SK-N-SH treated with all-trans-retinoic acid at 6 μM for 48 hours (cell line): Measurements from ENCODE around the gene TRPM7.

Source experiments
- ATAC-seq: fragments of 200-7000 bp; cut with Tn5 transposase; 3 replicates; pipeline ENCODE4 v1.9.1; 2020; ENCODE audit warnings: mild to moderate bottlenecking, moderate library complexity
- ARNTL ChIP-seq: fragments of 450-650 bp; formaldehyde crosslinking; IDR thresholded peaks from 2 replicates; pipeline ENCODE4 v1.5.0; 2020; ENCODE audit warnings: low read depth, mild to moderate bottlenecking, moderate library complexity, borderline replicate concordance
- BACH2 ChIP-seq: fragments of 250-450 bp; sonication (Bioruptor Pico); IDR thresholded peaks from 2 replicates; pipeline ENCODE4 v1.9.0; 2021; ENCODE audit warnings: mild to moderate bottlenecking, borderline replicate concordance
- CREB5 ChIP-seq: fragments of 250-450 bp; sonication (Bioruptor Pico); IDR thresholded peaks from 2 replicates; pipeline ENCODE4 v1.5.1; 2020; ENCODE audit warnings: low read depth, mild to moderate bottlenecking, moderate library complexity
- CSRNP3 ChIP-seq: fragments of 250-450 bp; sonication (Bioruptor Pico); IDR thresholded peaks from 2 replicates; pipeline ENCODE4 v1.5.1; 2021; ENCODE audit warnings: mild to moderate bottlenecking, moderate library complexity
- ESRRG ChIP-seq: fragments of 250-450 bp; sonication (Bioruptor Pico); IDR thresholded peaks from 2 replicates; pipeline ENCODE4 v1.6.1; 2021; ENCODE audit warnings: mild to moderate bottlenecking
- GLIS3 ChIP-seq: fragments of 250-450 bp; sonication (Bioruptor Pico); IDR thresholded peaks from 2 replicates; pipeline ENCODE4 v1.5.0; 2020; ENCODE audit warnings: mild to moderate bottlenecking, moderate library complexity
- ISL1 ChIP-seq: fragments of 250-450 bp; sonication (Bioruptor Pico); IDR thresholded peaks from 2 replicates; pipeline ENCODE4 v2.1.2; 2022; ENCODE audit warnings: mild to moderate bottlenecking, moderate library complexity
- OSR1 ChIP-seq: fragments of 250-450 bp; sonication (Bioruptor Pico); IDR thresholded peaks from 2 replicates; pipeline ENCODE4 v1.8.0; 2022; ENCODE audit warnings: moderate library complexity, mild to moderate bottlenecking, inconsistent platforms
- PPARA ChIP-seq: fragments of 250-450 bp; sonication (Bioruptor Pico); IDR thresholded peaks from 2 replicates; pipeline ENCODE4 v1.5.0; 2020; ENCODE audit warnings: mild to moderate bottlenecking, borderline replicate concordance
- RARB ChIP-seq: fragments of 250-450 bp; sonication (Bioruptor Pico); IDR thresholded peaks from 2 replicates; pipeline ENCODE4 v1.8.0; 2021; ENCODE audit warnings: mild to moderate bottlenecking, moderate library complexity
- SNAI2 ChIP-seq: fragments of 250-450 bp; sonication (Bioruptor Pico); IDR thresholded peaks from 2 replicates; pipeline ENCODE4 v1.5.0; 2020; ENCODE audit warnings: mild to moderate bottlenecking, moderate library complexity
- TCF4 ChIP-seq: fragments of 250-450 bp; sonication (Bioruptor Pico); IDR thresholded peaks from 2 replicates; pipeline ENCODE4 v1.8.0; 2021; ENCODE audit warnings: mild to moderate bottlenecking, moderate library complexity, borderline replicate concordance
- TOX ChIP-seq: fragments of 250-450 bp; sonication (Bioruptor Pico); IDR thresholded peaks from 2 replicates; pipeline ENCODE4 v1.8.0; 2021; ENCODE audit warnings: mild to moderate bottlenecking, moderate library complexity, borderline replicate concordance
- ZC3H10 ChIP-seq: fragments of 250-450 bp; sonication (Bioruptor Pico); IDR thresholded peaks from 2 replicates; pipeline ENCODE4 v1.5.1; 2021; ENCODE audit warnings: mild to moderate bottlenecking, moderate library complexity
- ZFP3 ChIP-seq: fragments of 250-450 bp; sonication (Bioruptor Pico); IDR thresholded peaks from 2 replicates; pipeline ENCODE4 v1.5.0; 2020; ENCODE audit warnings: mild to moderate bottlenecking, moderate library complexity
- ZFP30 ChIP-seq: fragments of 450-650 bp; formaldehyde crosslinking; IDR thresholded peaks from 2 replicates; pipeline ENCODE4 v1.5.0; 2022; ENCODE audit warnings: mild to moderate bottlenecking, moderate library complexity
- ZNF565 ChIP-seq: fragments of 450-650 bp; formaldehyde crosslinking; conservative IDR thresholded peaks from 2 replicates; pipeline ENCODE4 v1.5.0; 2020; ENCODE audit warnings: low read depth, mild to moderate bottlenecking, moderate library complexity
- ZNF70 ChIP-seq: fragments of 450-650 bp; formaldehyde crosslinking; IDR thresholded peaks from 2 replicates; pipeline ENCODE4 v1.5.0; 2020; ENCODE audit warnings: mild to moderate bottlenecking, moderate library complexity
- TF ChIP-seq, protein P1 (sequence below): fragments of 250-450 bp; sonication (Bioruptor Pico); IDR thresholded peaks from 2 replicates; pipeline ENCODE4 v1.8.0; 2021; ENCODE audit warnings: low read depth, mild to moderate bottlenecking, moderate library complexity, borderline replicate concordance
- TF ChIP-seq, protein P2 (sequence below): fragments of 250-450 bp; sonication (Bioruptor Pico); IDR thresholded peaks from 2 replicates; pipeline ENCODE4 v1.8.0; 2020; ENCODE audit warnings: mild to moderate bottlenecking, moderate library complexity, borderline replicate concordance

The TRPM7 gene

DNA sequence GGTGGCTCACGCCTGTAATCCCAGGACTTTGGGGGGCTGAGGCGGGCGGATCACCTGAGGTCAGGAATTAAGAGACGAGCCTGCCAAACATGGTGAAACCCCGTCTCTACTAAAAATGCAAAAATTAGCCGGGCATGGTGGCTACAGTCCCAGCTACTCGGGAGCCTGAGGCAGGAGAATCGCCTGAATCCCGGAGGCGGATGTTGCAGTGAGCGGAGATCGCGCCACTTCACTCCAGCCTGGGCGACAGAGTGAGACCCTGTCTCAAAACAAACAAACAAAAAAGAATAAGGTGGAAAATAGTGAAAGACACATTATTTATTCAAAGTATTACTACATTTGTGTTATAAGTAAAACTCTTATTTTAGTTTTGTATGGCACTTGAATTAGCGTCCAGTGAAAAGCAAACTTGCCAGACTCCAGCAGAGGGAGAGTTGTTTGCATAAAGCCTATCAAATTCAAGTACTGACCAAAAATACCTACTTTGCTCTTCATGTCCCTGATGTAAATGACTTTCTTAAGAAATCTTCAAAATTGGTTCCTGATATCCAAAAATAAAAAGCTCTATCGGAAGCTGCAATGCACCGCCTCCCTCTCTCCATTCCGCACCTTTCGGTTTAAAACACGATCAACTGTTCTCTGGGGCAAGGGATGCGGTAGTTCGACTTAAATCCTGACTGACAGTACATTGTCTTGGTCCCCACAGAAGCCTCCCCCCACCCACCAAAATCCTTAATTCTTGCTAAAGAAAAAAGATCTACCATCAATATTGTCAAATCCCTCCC lies 1.2 kb downstream of the TRPM7 start:
- TF ChIP-seq GLIS3 (CRISPR knock-in tag) (no peak), PPARA (no peak), ZC3H10 (CRISPR knock-in tag) (no peak)
- TF ChIP-seq, protein P1, sequence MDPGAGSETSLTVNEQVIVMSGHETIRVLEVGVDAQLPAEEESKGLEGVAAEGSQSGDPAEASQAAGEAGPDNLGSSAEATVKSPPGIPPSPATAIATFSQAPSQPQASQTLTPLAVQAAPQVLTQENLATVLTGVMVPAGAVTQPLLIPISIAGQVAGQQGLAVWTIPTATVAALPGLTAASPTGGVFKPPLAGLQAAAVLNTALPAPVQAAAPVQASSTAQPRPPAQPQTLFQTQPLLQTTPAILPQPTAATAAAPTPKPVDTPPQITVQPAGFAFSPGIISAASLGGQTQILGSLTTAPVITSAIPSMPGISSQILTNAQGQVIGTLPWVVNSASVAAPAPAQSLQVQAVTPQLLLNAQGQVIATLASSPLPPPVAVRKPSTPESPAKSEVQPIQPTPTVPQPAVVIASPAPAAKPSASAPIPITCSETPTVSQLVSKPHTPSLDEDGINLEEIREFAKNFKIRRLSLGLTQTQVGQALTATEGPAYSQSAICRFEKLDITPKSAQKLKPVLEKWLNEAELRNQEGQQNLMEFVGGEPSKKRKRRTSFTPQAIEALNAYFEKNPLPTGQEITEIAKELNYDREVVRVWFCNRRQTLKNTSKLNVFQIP (CRISPR knock-in tag), result no peak
- no peak for ATAC-seq

DNA sequence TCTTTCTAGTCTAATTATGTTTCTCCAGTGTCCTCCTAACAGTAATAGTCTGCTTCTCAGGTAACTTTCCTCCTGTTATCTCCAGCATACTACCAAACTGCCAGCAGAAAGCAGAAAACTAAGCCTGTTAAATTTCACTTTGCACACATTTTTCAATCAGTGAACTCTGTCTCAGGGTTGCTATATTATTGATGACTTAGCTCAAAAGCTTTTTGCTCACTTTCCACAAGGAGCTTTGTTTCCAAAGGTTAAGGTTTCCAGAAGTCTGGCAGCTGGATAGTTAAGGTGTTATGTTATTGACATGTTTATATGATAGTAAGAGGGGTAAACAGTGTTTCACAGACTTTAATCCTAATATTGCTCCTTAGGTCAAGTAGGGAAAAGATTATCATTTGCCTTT lies 5.1 kb downstream of the TRPM7 start:
- no peak for ATAC-seq
- TF ChIP-seq ARNTL (CRISPR knock-in tag) (no peak), ZNF565 (CRISPR knock-in tag) (no peak), PPARA (no peak), CSRNP3 (CRISPR knock-in tag) (no peak), GLIS3 (CRISPR knock-in tag) (no peak), ZC3H10 (CRISPR knock-in tag) (no peak), SNAI2 (CRISPR knock-in tag) (no peak), ZNF70 (CRISPR knock-in tag) (no peak), OSR1 (CRISPR knock-in tag) (no peak), ESRRG (CRISPR knock-in tag) (no peak), ISL1 (CRISPR knock-in tag) (no peak), TCF4 (CRISPR knock-in tag) (no peak), ZFP30 (CRISPR knock-in tag) (no peak), CREB5 (CRISPR knock-in tag) (no peak)
- TF ChIP-seq, protein P2, sequence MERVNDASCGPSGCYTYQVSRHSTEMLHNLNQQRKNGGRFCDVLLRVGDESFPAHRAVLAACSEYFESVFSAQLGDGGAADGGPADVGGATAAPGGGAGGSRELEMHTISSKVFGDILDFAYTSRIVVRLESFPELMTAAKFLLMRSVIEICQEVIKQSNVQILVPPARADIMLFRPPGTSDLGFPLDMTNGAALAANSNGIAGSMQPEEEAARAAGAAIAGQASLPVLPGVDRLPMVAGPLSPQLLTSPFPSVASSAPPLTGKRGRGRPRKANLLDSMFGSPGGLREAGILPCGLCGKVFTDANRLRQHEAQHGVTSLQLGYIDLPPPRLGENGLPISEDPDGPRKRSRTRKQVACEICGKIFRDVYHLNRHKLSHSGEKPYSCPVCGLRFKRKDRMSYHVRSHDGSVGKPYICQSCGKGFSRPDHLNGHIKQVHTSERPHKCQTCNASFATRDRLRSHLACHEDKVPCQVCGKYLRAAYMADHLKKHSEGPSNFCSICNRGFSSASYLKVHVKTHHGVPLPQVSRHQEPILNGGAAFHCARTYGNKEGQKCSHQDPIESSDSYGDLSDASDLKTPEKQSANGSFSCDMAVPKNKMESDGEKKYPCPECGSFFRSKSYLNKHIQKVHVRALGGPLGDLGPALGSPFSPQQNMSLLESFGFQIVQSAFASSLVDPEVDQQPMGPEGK, result no peak

- ATAC-seq, result peak; percentile 82
- TF ChIP-seq, protein P2, result no peak
- TF ChIP-seq OSR1 (CRISPR knock-in tag), result no peak
- no peak for TF ChIP-seq ZNF70 (CRISPR knock-in tag)
- no peak for TF ChIP-seq ESRRG (CRISPR knock-in tag)
- TF ChIP-seq ZFP3 (CRISPR knock-in tag), result no peak
- TF ChIP-seq BACH2 (CRISPR knock-in tag), result no peak
- no peak for TF ChIP-seq TOX
- TF ChIP-seq ZNF565 (CRISPR knock-in tag), result no peak
- TF ChIP-seq CSRNP3 (CRISPR knock-in tag), result no peak
- no peak for TF ChIP-seq RARB
- TF ChIP-seq CREB5 (CRISPR knock-in tag), result no peak
- TF ChIP-seq SNAI2 (CRISPR knock-in tag), result no peak
These were observed 9.7 kb downstream of the TRPM7 start for GRCh38 chr15:50676799-50677483.
